HG02588 (cell line): ENCODE data around the gene TNFRSF11A.

Experiments used
- ATAC-seq: cut with Tn5 transposase; IDR thresholded peaks from one replicate; pipeline ENCODE4 v1.9.1; 2021; ENCODE audit warnings: mild to moderate bottlenecking, moderate library complexity; ENCODE audit not compliant: unreplicated experiment

TNFRSF11A gene

DNA sequence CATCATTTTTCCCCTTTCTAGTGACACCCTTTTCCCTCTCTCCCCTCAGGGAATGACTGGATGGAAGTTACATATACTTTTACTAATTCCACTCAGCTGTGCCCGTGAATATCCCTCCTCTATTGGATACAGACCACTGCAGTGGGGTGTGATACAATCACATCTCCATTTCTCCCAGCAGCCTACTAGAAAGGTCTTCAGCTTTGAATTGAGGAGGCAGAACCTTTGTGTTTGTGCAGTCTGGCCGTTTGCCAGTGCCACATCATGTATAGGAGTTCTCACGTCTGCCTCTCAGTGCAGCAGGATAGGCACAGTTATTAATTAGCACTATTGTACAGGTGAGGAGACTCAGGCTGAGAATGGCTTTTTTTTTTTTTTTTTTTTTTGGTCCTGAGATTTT lies 16.4 kb downstream of the TNFRSF11A start:
- no peak for ATAC-seq

DNA sequence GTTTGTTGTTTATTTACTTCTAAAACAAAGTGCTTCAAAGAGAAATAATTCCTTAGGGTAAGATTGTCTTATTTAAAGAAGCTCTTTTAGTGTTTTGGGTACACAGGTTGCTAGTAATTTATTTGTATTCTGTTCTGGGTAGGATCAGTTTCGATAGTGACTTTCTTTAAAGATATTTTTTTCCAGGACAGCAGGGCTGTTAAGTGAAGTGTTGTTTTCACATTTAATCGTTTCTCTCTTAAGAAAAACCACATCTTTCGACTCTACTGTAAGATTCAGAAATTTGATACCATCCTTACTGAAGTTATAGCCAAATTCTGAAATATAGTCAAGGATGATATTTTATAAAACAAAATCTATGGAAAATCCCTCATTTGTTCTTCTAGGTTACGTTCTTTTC lies 17.8 kb downstream of the TNFRSF11A start:
- ATAC-seq: no peak

DNA sequence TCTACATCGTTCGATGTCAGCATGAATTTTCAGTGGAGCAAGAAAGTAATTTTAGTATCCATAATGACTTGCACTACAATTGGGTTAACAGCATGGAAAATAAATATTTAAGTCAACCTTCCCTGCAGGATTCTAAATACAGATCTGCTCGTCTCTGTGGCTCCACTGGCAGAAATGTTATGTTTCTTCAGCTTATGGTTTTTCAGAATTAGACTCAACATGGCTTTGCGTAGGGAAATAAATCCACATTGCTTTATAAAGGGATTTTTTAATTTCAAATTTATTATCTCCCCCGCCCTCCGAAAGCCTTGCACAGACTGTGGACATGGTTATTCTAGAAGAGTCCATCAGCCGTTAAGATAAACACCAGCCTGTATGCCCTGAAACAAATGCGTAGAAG lies 18.2 kb downstream of the TNFRSF11A start:
- ATAC-seq: no peak

DNA sequence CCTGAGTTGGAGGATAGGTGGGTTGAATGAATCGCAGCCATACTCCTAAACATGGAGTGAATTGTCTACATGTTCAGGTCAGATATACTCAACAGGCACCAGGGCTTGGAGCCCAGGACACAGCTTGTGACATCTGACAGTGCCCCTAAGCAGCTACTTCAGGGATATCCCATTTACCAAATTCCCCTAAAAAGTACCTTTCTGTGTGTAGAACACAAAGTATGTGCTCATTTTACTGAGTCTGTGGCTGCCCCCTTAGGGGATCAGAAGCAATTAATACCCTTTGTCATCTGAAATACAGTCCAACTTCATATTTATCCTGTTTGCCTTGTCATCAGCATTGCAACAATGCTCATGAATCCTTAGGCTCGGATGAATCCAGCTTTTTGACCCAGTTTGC lies 20.8 kb downstream of the TNFRSF11A start:
- peak; percentile 53 for ATAC-seq

DNA sequence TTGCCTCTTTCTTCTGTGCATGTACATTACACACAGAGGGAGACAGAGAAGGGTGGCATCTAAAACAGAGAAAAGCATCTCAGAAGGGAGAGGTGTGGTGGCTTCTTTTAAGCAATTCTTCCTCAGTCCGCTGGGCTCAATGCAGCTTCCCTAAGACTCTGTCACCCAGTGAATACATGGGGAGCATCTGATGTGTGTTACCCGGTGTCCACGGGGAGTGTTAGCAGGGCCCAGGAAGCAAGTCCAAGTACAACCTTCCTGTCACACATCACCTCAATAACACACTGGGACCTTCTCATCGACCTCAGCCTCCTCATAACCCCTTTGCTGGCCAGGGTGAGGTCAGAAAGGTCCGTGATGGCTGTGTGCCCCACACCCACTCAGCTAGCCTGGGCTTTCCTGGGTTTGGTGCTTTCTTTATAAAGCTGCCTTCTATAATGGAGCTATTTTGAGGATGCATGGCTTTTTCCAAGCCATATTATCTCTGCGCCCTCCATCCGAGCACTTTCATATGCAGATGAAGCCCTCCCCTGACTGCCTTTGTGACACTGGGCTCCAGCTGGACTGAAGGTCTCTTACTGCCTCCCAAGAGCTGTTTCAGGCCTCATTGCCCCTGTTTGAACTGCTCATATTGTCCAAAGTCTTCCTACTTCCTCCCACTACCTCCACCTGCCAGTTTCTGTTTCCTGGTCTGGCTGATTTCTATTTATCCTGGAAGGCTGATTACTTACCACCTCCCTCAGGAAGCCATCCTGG lies 21.4 kb downstream of the TNFRSF11A start:
- ATAC-seq: no peak

DNA sequence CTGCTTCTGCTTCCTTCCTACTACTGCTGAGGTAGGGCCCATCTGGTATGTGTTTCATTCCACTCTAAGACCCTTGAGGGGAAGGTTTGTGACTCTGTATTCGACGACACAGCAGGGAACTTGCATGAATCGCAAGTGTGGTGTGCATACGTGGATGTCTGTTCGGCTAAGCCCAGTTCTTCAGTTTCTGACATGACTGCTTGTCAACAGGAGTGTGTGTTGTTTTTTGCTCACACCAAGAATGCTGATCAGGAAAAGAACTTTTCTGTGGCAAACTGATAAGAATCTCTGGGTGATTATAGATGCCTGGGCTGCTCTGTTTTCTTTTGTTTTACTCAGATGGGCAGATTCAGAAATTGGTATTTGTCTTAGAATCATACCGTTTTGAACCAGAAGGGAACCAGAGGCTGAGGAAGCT lies 22.0 kb downstream of the TNFRSF11A start:
- ATAC-seq: no peak

DNA sequence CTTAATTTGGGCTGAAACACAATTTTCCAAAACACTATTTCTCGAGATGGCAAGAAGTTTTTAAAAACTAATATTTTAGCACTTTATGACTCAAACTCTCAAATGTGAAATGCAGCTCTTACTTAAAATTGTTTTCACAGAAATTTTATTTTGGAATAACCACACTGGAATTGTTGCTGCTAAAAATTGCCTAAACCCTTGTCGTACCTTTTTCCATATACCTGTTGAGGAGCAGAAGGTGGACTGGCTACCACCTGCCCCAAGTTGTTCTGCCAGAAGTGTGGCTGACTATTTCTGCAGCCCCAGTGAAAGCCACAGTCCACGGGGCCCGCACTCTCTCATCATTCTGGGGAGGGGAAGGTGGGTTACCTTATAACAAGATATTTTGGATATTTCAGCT lies 23.4 kb downstream of the TNFRSF11A start:
- ATAC-seq: no peak

DNA sequence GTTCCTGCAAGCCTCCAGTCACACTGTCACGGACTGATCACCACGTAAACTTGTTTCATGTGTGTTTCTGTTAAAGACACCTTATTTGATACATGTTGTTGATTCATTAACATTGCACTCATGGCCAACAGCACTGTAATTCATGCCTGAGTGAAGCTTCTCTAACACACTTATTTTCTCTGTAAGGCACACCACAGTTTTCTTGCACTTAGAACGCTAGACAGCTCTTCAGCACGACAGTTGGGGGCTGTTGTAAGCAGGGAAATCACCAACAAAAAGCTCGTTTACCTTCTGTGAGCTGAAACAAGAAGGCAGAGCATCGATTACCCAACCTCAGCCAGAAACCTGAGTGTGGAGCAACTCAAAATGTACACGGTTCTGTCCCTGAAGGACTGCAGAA lies 28.1 kb downstream of the TNFRSF11A start:
- ATAC-seq: no peak

DNA sequence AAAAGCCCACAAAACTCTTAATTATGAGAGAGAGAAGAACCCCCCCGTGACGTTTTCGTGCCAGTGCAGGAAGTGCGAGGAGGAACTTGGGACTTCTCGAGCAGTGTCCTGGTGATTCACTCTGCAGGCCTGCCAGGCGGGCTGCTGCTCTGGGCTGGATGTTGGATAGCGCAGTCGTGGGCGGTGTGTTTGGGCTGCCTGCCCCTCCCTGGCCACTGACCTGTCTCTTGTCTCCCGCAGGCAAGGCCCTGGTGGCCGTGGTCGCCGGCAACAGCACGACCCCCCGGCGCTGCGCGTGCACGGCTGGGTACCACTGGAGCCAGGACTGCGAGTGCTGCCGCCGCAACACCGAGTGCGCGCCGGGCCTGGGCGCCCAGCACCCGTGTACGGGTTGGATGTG lies 29.0 kb downstream of the TNFRSF11A start:
- ATAC-seq: no peak

DNA sequence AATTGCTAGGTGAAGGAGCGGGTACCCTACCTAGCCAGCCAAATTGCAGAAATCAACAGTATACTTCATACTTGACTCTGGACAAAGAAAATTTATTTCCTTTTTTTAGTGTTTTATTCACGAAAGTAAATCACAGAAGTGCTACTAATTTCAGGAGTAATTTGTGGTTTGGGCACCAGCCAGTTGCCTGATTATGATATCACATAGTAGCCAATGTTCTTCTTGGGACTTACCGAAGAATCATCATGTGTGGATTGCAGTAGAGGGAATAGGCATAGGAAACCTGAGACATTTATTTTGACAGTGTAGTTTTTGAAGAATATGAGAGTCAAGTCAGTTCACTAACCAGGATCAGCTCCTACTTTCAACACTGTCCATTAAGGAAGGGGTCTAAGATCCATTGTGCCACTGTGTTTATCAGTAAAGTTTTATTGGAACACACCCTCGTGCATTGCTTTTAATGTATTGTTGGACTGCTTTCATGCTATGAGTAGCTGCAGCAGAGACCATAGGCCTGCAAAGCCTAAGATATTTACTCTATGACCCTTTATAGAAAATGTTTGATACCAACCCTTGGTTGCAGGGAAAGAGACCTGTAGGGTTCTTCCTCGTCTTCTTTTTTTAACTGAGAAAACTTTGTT lies 32.1 kb downstream of the TNFRSF11A start:
- ATAC-seq: no peak

DNA sequence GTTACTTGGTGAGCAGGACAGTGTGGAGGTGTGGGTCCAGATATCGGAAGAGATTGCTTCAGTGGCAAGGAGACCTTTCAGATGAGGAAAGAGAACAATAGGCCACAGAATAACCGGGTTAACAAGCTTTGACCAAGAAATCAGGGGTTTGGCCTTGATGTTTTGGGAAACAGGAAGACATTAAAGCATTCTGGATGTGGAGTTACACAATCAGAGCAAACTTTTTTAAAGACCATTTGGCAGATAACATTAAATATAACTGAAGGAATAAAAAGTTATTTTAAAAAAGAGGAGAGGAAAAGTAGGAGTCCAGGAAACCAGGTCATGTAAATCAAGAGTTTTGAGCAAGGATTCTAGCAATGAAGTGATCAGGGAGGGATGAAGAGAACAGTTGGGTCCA lies 35.7 kb downstream of the TNFRSF11A start:
- ATAC-seq: no peak

DNA sequence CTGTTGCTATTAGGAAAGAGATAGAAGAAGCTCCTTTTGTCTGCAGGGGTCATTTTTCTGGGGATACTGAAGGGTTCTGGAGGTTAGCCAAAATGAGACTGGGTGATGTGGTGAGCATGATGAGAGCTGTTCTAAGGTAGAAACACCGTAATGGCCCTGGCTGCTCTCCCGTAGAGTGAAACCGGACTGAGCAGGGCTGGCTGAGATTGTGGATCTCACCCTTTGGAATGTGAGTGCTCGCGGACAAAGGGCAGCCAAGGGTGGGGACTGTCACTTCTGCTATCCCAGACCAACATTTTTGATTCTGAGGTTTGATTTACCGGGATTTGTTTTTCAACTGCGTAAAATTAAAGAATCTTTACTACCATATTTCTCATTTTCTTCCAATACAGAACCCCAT lies 36.2 kb downstream of the TNFRSF11A start:
- no peak for ATAC-seq

DNA sequence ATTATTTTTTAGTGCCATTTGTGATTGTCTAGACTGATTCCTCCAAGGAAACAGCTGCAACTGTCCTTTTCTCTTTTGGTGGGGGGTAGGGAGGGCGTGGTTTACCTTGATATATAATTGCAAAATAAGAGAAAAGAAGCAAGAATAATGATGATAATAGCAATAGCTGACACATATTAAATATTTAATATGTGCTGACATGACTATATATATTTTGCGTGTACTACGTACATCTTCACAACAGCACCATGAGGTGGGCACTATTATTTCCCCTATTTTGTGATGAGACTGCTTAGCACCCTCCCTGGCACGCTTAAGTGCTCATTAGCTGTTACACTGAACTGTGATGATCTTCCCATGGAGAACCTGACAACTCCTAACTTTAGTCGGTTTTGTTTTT lies 39.4 kb downstream of the TNFRSF11A start:
- ATAC-seq: no peak

DNA sequence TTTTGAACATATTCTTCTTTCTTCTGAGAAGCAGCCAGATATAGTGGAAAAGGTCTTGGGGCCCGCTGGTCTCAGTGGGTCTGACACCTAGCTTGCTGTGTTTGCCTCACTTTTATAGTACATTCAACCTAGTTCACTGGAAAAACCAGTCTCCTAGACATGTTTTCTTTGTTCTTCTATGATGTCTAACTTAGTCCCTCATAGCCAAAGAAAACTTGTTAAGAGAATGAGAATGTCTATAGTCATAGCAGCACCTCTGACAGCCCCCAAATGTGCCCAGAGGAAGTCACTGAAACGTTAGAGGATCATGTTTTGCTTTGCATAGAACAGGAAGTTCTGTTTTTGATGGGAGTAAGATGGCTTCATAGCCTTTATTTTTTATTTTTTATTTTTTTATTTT lies 40.3 kb downstream of the TNFRSF11A start:
- no peak for ATAC-seq

DNA sequence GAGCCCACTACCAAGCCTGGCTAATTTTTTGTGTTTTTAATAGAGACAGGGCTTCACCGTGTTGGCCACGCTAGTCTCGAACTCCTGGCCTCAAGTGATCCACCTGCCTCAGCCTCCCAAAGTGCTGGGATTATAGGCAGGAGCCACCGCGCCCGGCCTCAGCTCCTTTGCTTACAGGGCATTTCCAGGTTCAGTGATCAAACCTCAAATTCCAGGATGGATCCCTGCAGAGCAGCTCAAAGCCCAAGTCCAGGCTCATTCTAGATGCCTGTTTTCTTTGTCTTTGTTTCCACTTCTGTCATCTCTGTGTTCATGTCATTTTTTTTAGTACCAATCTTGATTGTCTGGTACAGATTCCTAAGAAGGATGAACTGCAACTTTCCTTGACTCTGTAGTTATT lies 41.9 kb downstream of the TNFRSF11A start:
- ATAC-seq: no peak

DNA sequence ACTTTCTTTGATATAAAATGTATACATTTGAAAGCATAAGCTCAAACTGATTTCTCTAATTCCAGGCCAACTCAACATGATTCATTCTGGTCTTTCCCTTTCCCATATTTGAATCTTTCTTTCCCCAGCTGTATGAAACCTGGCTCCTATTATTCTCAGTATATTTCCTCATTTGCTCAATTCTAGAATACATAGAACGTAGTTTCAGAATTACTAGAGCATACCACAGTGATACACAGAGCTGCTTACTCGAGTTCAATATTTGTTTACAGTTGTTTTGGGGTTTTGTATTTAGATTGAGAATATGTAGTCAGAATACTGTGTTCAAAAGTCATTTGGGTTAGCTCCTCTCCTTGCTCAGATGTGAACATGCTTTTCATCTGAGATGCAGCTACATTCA lies 43.0 kb downstream of the TNFRSF11A start:
- peak; percentile 70 for ATAC-seq

DNA sequence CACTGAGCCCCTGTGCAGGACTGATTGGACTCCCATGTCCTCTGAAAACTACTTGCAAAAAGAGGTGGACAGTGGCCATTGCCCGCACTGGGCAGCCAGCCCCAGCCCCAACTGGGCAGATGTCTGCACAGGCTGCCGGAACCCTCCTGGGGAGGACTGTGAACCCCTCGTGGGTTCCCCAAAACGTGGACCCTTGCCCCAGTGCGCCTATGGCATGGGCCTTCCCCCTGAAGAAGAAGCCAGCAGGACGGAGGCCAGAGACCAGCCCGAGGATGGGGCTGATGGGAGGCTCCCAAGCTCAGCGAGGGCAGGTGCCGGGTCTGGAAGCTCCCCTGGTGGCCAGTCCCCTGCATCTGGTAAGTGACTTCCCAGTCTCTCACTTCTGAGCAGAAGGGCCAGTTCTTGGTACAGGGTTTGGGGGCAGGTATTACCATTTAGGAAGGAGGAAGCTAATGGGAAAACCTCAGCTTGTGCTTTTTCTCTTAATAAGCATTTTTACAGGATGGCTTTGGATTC lies 44.1 kb downstream of the TNFRSF11A start:
- no peak for ATAC-seq

DNA sequence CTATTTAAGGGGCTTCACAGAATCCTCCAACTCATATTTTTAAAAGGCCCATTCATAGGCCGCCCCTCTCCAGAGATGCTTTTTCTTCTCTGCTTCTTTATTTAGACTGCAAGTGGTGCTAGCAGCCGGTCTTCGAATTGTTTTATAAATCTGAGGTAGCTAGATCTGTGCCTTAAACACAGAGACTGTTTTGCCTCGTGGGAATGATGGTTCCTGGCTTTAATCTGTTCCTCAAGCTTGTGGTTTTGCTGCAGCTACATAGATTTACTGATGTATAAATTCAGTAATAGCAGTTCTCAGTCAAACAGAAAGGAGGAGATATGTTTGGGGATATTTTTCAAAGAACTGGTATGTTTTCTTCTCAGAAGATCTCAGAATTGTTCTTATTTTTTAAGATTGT lies 45.3 kb downstream of the TNFRSF11A start:
- no peak for ATAC-seq

DNA sequence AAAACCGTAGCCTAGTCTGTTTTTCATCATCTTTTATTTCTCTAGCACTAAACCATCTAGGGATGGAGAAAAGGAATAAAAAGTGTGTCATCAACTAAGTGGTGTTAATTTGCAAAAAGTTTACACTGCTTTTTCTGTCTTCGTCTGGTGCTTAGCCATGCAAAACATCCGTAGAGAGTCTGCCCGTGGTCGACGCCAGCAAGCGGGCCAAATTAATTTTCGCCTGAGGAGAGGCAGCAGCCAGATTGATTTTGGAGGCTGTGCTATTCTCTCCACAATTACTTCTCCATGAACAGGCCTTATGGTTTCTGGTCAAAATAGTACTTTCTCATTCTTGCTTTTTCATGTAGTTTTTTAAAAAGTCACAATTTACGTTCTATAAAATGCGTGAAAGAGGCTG lies 46.3 kb downstream of the TNFRSF11A start:
- no peak for ATAC-seq

DNA sequence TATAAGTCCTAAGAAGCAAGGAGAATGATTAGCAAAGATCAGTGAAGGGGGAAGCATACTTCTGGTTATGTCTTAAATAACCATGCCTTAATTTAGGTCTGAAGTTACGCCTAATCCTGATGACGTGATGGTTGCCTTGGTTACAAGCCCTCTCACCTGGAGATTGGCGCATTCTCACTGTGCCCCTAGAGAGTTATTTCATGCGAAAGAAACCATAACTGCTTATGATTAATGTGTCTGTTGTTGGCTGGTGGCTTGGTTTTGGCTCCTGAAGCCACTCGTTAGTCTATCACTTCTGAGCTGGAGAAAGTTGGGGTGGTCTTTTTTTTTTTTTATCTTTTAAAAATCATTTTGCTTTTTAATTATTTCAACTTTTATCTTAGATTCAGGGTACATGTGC lies 47.0 kb downstream of the TNFRSF11A start:
- peak; percentile 50 for ATAC-seq

DNA sequence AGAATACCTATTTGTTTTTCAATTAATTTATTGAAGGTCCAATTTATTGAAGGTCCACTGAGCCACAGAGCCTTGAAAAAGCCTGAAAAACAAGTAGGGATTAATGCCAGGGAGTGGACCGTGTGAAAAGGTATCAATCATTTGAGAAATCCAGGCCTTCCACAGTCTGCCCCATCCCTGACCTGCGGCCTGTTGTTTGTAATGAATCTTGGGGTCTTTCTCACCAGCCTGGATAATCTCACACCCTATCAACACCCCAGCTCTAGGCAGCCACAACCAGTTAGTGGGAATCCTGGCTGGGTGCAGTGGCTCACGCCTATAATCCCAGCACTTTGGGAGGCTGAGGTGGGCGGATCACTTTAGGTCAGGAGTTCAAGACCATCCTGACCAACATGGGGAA lies 47.8 kb downstream of the TNFRSF11A start:
- ATAC-seq: no peak

DNA sequence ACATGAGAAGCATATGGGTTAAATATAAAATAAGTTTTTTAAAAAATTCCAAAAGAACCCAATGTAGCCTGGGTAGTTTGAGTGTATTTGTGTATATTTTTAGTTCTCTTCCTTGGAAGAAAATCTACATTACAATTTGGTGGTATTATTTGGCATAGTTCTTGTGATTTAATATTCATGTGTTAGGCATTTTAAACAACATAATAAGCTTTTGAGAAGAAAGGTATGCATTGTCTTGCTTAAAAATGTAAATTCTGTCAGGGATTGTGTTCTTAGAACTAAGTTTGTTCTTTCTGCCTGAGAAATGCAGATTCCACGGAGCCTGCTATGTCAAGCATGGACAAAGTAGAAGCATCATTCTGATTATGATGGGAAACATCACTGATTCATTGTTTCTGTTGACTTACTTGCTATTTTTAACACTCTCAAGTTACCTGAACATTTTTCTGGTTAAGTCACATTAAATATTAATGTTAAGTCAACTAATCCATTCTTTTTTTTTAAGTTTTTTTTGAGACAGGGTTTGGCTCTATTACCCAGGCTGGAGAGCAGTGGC lies 49.4 kb downstream of the TNFRSF11A start:
- no peak for ATAC-seq
